ENCODE measurements around the gene KRTAP6-2. TPM values are rescaled to one million over a fixed set of nuclear protein-coding genes. Genes with fewer than 3 reads are reported as not detected.

Gene KRTAP6-2
- total and polyA plus RNA-seq, 10 of the 15 experiments (the other 5 are each of a cell fraction or from before 2014, with no cell fraction given) = not detected

DNA sequence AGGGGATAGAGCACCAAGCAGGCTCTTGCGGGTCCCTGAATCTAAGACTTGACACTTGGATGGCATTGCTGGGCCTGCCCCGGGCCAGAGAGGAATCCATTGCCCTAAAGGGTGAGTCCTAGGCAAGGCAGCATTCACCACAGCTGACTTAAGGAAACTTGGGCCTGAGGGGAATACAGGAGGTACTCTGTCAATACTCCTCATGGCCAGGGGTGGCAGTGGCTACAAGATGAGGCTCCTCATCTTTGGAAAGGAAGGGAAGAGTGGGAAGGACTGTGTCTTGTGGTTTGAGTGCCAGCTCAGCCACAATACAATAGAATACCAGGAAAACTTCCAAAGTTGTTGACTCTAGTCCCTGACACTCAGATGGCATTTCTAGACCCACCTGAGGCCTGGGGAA lies 7.3 kb upstream of the KRTAP6-2 start (continued):
- TF ChIP-seq EED (IDR thresholded peaks at IDR 0.05; ENCODE audit: low read depth) (no peak), YY1 (IDR thresholded peaks at IDR 0.05; ENCODE audit: low read depth, low read length) (no peak), ZBED1 (IDR thresholded peaks at IDR 0.05; ENCODE audit: borderline replicate concordance) (no peak), WRNIP1 (IDR thresholded peaks at IDR 0.05; ENCODE audit: borderline replicate concordance, low read depth, low read length) (no peak), KLF5 (IDR thresholded peaks at IDR 0.05; ENCODE audit: partially characterized antibody) (no peak), STAT3 (IDR thresholded peaks at IDR 0.05; ENCODE audit: low read depth, low read length) (no peak), LARP7 (IDR thresholded peaks at IDR 0.05) (no peak)
- TF ChIP-seq, protein P1, sequence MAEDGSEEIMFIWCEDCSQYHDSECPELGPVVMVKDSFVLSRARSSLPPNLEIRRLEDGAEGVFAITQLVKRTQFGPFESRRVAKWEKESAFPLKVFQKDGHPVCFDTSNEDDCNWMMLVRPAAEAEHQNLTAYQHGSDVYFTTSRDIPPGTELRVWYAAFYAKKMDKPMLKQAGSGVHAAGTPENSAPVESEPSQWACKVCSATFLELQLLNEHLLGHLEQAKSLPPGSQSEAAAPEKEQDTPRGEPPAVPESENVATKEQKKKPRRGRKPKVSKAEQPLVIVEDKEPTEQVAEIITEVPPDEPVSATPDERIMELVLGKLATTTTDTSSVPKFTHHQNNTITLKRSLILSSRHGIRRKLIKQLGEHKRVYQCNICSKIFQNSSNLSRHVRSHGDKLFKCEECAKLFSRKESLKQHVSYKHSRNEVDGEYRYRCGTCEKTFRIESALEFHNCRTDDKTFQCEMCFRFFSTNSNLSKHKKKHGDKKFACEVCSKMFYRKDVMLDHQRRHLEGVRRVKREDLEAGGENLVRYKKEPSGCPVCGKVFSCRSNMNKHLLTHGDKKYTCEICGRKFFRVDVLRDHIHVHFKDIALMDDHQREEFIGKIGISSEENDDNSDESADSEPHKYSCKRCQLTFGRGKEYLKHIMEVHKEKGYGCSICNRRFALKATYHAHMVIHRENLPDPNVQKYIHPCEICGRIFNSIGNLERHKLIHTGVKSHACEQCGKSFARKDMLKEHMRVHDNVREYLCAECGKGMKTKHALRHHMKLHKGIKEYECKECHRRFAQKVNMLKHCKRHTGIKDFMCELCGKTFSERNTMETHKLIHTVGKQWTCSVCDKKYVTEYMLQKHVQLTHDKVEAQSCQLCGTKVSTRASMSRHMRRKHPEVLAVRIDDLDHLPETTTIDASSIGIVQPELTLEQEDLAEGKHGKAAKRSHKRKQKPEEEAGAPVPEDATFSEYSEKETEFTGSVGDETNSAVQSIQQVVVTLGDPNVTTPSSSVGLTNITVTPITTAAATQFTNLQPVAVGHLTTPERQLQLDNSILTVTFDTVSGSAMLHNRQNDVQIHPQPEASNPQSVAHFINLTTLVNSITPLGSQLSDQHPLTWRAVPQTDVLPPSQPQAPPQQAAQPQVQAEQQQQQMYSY (CRISPR knock-in tag; IDR thresholded peaks at IDR 0.05) = no peak

- Histone ChIP-seq H3K4me2 (ENCODE audit: control insufficient read depth, insufficient read depth) (no peak within 1 kb of the TSS), H3K79me2 (ENCODE audit: control insufficient read depth, insufficient read depth, low read length) (no peaks in the 10 kb centered on the region), H3K27ac (ENCODE audit: control insufficient read depth, insufficient read depth) (no peak within 1 kb of the TSS), H3K4me3 (no peak within 1 kb of the TSS), H3K4me1 (ENCODE audit: control insufficient read depth, insufficient read depth, low read length) (no peaks in the 10 kb centered on the region), H3K9me3 (replicated peaks; ENCODE audit: control insufficient read depth, insufficient read depth, low read length) (no peaks in the 10 kb centered on the region; the same call in 2 of the 3 replicates), H3K36me3 (ENCODE audit: control insufficient read depth in 2 of 2, insufficient read depth in 2 of 2, low read length in 1 of 2) (no peaks in the 10 kb centered on the region), H3K9ac (ENCODE audit: control insufficient read depth, insufficient read depth, low read length) (no peak within 1 kb of the TSS), H3K27me3 (replicated peaks in 1 of 2; ENCODE audit: control insufficient read depth in 2 of 2, insufficient read depth in 2 of 2, low read length in 1 of 2) (no peaks in the 10 kb centered on the region), H4K20me1 (ENCODE audit: control insufficient read depth, insufficient read depth) (no peaks in the 10 kb centered on the region), H2AFZ (ENCODE audit: control insufficient read depth, low read depth, low read length) (no peak within 1 kb of the TSS)
- BruUV-seq (replicated peaks) = no TSS peak
- in situ Hi-C loops (cut with MboI) = no loop called here
- RAD21 ChIA-PET (ENCODE audit: unreplicated experiment) = no interaction called here
- WGBS (ENCODE audit: insufficient coverage, insufficient replicate concordance, low lambda C conversion rate, missing lambda C conversion rate) = 0% methylated on average over 1 of the region's 1 CpG
- no peak for DNase-seq (ENCODE audit: low read depth, low spot score)
- intact Hi-C loops (cut with micrococcal nuclease; ENCODE audit: unreplicated experiment) = no loop called here
- no peak for FAIRE-seq
- CTCF ChIA-PET = no interaction called here
- ATAC-seq = no peak
- SMC1A ChIA-PET (ENCODE audit: uncharacterized antibody, unreplicated experiment) = no interaction called here
- TF ChIP-seq NFIC (IDR thresholded peaks at IDR 0.05; ENCODE audit: low read depth, low read length) = no peak
- TF ChIP-seq ZNF274 (IDR thresholded peaks at IDR 0.05; ENCODE audit: insufficient read depth, insufficient read length) = no peak
- no peak for TF ChIP-seq JUNB (IDR thresholded peaks at IDR 0.05)
- TF ChIP-seq POU2F2 (IDR thresholded peaks at IDR 0.05; ENCODE audit: borderline replicate concordance, low read depth, low read length) = no peak
- TF ChIP-seq KAT2A (conservative IDR thresholded peaks at IDR 0.05; ENCODE audit: control insufficient read depth, low read depth, low read length) = no peak
- no peak for TF ChIP-seq HDGF (IDR thresholded peaks at IDR 0.05)
- no peak for TF ChIP-seq MYC (IDR thresholded peaks at IDR 0.05; ENCODE audit: insufficient read depth, insufficient read length, insufficient replicate concordance, low read length, severe bottlenecking)
- TF ChIP-seq CBX5 (IDR thresholded peaks at IDR 0.05; ENCODE audit: low read depth) = no peak
- POLR2A ChIA-PET = no interaction called here
Observed at GRCh38 chr21:30600787-30601186, 2.1 kb upstream of the KRTAP6-2 start, which contains the start of gene KRTAP22-1. Gene KRTAP22-1, plus strand, starts transcription at chr21:30601087.

All from GM12878 (cell line).